ENCODE data around the gene LRRTM4.

GRCh38 chr2:77571545-77571944, 49.4 kb upstream of the LRRTM4 start:
- no peak for TF ChIP-seq POLR2A (IDR thresholded peaks at IDR 0.05)
- TF ChIP-seq, protein P1, sequence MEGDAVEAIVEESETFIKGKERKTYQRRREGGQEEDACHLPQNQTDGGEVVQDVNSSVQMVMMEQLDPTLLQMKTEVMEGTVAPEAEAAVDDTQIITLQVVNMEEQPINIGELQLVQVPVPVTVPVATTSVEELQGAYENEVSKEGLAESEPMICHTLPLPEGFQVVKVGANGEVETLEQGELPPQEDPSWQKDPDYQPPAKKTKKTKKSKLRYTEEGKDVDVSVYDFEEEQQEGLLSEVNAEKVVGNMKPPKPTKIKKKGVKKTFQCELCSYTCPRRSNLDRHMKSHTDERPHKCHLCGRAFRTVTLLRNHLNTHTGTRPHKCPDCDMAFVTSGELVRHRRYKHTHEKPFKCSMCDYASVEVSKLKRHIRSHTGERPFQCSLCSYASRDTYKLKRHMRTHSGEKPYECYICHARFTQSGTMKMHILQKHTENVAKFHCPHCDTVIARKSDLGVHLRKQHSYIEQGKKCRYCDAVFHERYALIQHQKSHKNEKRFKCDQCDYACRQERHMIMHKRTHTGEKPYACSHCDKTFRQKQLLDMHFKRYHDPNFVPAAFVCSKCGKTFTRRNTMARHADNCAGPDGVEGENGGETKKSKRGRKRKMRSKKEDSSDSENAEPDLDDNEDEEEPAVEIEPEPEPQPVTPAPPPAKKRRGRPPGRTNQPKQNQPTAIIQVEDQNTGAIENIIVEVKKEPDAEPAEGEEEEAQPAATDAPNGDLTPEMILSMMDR (IDR thresholded peaks at IDR 0.05 in 4 of 5, conservative IDR thresholded peaks at IDR 0.05 in 1 of 5) = no peak

All from gastrocnemius medialis (tissue), 4 donors.